Keratinocyte (primary cell): ENCODE data around the gene EEF2.

Experiments
- CTCF ChIP-seq, 3 experiments: IDR thresholded peaks in 1 of 3; conservative IDR thresholded peaks in 1 of 3; optimal IDR thresholded peaks in 1 of 3; 2 replicates in 2 of 3; 3 replicates in 1 of 3; pipeline versions ENCODE3 to v1.5.1; 2011; ENCODE audit warnings: low read length in 3 of 3, mild to moderate bottlenecking in 3 of 3, moderate library complexity in 2 of 3, control low read depth in 1 of 3, inconsistent platforms in 1 of 3; ENCODE audit not compliant: insufficient read depth in 2 of 3; ENCODE audit errors: extremely low read depth in 1 of 3
- EZH2 ChIP-seq: IDR thresholded peaks from one replicate; pipeline ENCODE4 v1.6.1; 2012; ENCODE audit warnings: inconsistent platforms, mild to moderate bottlenecking, low read length, moderate library complexity

GRCh38 chr19:4014541-4015491, 29.6 kb upstream of the EEF2 start:
- TF ChIP-seq CTCF (optimal IDR thresholded peaks at IDR 0.05 in 1 of 3, IDR thresholded peaks at IDR 0.05 in 1 of 3, conservative IDR thresholded peaks at IDR 0.05 in 1 of 3; ENCODE audit: extremely low read depth in 1 of 3, insufficient read depth in 2 of 3, low read length in 3 of 3) (no peak), EZH2 (no peak)
